ENCODE results near the gene OPHN1. TPM values are rescaled to one million over a fixed set of nuclear protein-coding genes. Genes with fewer than 3 reads are reported as not detected.
A peak's percentile ranks its signal among the peaks of the same experiment; 100 is the strongest.
"Not testable (repeated sequence)": the region's sequence is repeated elsewhere in the genome, so short reads cannot be mapped to it uniquely, and the experiment has no call there.

Gene OPHN1
- total RNA-seq, 1 experiment from 2014 or later, result 6.7 TPM

- Histone ChIP-seq H3K4me3 (no peak overlapping the region), H3K27ac (no peak overlapping the region), H3K4me1 (no peaks in the 10 kb centered on the region), H3K36me3 (no peaks in the 10 kb centered on the region), H3K9me3 (replicated peaks) (no peaks in the 10 kb centered on the region), H3K27me3 (no peaks in the 10 kb centered on the region)
- DNase-seq, result no peak
These were observed 159.4 kb downstream of the OPHN1 start for GRCh38 chrX:68273887-68274286.

DNA sequence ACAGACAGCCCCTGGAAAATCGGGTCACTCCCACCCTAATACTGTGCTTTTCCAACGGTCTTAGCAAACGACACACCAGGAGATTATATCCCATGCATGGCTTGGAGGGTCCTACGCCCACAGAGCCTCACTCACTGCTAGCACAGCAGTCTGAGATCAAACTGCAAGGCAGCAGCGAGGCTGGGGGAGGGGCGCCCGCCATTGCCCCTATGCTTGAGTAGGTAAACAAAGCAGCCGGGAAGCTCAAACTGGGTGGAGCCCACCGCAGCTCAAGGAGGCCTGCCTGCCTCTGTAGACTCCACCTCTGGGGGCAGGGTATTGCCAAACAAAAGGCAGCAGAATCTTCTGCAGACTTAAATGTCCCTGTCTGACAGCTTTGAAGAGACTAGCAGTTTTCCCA is 168.5 kb downstream of the OPHN1 start:
- not testable (repeated sequence) for H3K4me1 ChIP-seq; DNase-seq; H3K9me3 ChIP-seq (replicated peaks); H3K4me3 ChIP-seq; H3K36me3 ChIP-seq; H3K27ac ChIP-seq; H3K27me3 ChIP-seq

GRCh38 chrX:68261060-68261672 is 172.1 kb downstream of the OPHN1 start:
- H3K4me3 ChIP-seq, result no peak overlapping the region
- H3K9me3 ChIP-seq (replicated peaks), result no peaks in the 10 kb centered on the region
- H3K36me3 ChIP-seq, result no peaks in the 10 kb centered on the region
- no peaks in the 10 kb centered on the region for H3K27me3 ChIP-seq
- no peak overlapping the region for H3K27ac ChIP-seq
- peak; percentile 4 to 17 for DNase-seq
- no peaks in the 10 kb centered on the region for H3K4me1 ChIP-seq

GRCh38 chrX:68256990-68257389 is 176.3 kb downstream of the OPHN1 start:
- Histone ChIP-seq H3K27ac (no peak overlapping the region), H3K9me3 (replicated peaks) (no peaks in the 10 kb centered on the region), H3K36me3 (no peaks in the 10 kb centered on the region), H3K27me3 (no peaks in the 10 kb centered on the region), H3K4me1 (no peaks in the 10 kb centered on the region), H3K4me3 (no peak overlapping the region)
- no peak for DNase-seq

DNA sequence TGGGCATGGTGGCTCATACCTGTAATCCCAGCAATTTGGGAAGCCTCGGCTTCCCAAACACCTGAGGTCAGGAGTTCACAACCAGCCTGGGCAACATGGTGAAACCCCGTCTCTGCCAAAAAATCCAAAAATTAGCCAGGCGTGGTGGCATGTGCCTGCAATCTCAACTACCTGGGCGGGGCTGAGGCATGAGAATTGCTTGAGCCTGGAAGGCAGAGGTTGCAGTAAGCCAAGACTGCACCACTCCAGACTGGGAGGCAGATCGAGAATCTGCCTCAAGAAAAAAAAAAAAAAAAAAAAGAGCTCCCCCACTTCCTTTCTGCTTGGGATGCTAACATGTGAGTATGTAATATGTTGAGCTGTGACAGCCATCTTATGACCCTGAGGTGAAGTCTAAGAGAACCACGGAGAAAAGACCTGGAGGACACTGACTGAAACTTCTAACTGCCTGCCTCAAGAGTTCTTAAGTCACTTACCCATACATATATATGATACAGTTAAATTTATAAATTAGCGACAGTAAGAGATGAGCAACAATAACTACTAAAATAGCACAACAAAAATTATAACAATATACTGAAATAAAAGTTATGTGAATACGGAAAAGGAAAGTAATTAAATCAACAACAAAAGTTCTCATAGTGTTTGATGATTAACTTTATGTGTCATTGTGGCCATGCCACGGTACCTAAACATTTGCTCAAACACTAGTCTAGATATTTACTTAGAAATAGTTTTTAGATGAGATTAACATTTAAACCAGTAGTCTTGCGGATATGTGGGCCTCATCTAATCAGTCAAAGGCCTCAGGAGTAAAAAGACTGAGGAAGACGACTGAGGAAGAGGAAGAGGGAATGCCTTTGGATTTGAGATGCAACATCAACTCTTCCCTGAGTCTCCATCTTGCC is 178.3 kb downstream of the OPHN1 start:
- Histone ChIP-seq H3K36me3 (no peaks in the 10 kb centered on the region), H3K9me3 (replicated peaks) (no peaks in the 10 kb centered on the region), H3K4me3 (no peak overlapping the region), H3K27ac (no peak overlapping the region), H3K4me1 (no peaks in the 10 kb centered on the region), H3K27me3 (no peaks in the 10 kb centered on the region)
- no peak for DNase-seq

- Histone ChIP-seq H3K27me3 (no peaks in the 10 kb centered on the region), H3K4me3 (no peak overlapping the region), H3K4me1 (peaks cover 6% of the 10 kb centered on the region), H3K27ac (no peak overlapping the region), H3K36me3 (no peaks in the 10 kb centered on the region), H3K9me3 (replicated peaks) (no peaks in the 10 kb centered on the region)
- DNase-seq, result no peak
These were observed 180.6 kb downstream of the OPHN1 start for GRCh38 chrX:68252664-68253063.

DNA sequence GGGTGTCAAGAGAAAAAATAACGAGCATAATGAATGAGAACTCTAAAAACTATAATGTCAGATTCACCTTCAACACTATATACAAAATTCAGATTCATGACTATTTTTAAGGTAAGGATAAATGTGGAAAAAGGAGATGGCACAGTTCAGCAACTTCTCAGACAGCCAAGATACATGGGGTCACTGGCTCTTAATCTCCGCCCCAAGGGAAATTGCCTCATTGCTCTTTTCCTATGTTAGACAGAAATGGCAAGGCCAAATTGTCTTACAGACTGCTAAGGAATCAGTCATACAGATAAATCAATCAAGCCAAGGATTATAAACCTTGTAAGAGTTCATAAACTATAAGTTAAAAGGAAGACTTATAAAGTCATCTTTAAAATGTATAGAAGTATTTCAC is 183.4 kb downstream of the OPHN1 start:
- Histone ChIP-seq H3K27me3 (no peaks in the 10 kb centered on the region), H3K36me3 (no peaks in the 10 kb centered on the region), H3K4me1 (peaks cover 6% of the 10 kb centered on the region), H3K9me3 (replicated peaks) (no peaks in the 10 kb centered on the region), H3K27ac (no peak overlapping the region), H3K4me3 (no peak overlapping the region)
- no peak for DNase-seq

GRCh38 chrX:68249401-68249831 is 183.9 kb downstream of the OPHN1 start:
- peak; percentile 48 to 71 for DNase-seq
- Histone ChIP-seq H3K36me3 (no peaks in the 10 kb centered on the region), H3K4me1 (peaks cover 6% of the 10 kb centered on the region), H3K27me3 (no peaks in the 10 kb centered on the region), H3K27ac (no peak overlapping the region), H3K4me3 (no peak overlapping the region), H3K9me3 (replicated peaks) (no peaks in the 10 kb centered on the region)

- peaks cover 8% of the 10 kb centered on the region for H3K4me1 ChIP-seq
- no peaks in the 10 kb centered on the region for H3K9me3 ChIP-seq (replicated peaks)
- DNase-seq, result peak; percentile 19 to 33
- no peaks in the 10 kb centered on the region for H3K27me3 ChIP-seq
- no peak overlapping the region for H3K27ac ChIP-seq
- H3K4me3 ChIP-seq, result no peak overlapping the region
- no peaks in the 10 kb centered on the region for H3K36me3 ChIP-seq
These were observed 194.7 kb downstream of the OPHN1 start for GRCh38 chrX:68238568-68238967.

DNA sequence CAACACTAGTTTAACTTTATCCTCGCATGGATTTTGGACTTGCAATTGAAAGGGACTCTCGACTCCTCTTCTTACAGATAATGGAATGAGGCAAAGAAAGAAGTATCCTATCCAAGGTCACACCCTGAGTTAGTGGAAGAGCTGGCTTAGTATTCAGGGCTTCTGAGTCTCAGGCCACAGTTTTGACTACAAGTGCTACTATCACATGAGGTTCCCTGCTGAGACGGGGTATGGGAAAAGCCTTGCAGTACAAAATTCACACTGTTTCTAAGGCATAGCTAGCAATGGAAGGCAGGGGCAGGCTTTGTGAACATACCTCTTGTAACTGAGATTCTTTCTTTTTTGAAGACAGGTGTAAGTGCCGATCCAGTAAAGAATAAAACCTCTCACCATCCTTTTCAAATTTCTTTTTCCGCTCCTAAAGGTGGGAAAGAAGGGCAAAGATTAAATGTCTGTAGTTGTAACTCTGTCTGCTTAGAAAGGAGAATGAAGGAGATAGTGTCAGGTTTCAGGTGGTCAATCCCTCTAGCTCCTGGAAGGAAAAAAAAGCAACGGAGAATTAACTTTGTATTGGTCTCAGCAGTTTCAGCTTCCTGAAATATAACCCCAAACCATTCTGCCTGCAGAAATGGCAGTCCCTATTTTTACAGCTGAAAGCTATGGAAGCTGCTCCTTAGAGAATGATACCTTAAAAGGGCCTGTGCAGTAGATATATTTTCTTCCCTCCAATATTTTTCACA is 199.0 kb downstream of the OPHN1 start:
- H3K4me3 ChIP-seq, result no peak overlapping the region
- no peaks in the 10 kb centered on the region for H3K27me3 ChIP-seq
- no peak overlapping the region for H3K27ac ChIP-seq
- no peaks in the 10 kb centered on the region for H3K36me3 ChIP-seq
- H3K4me1 ChIP-seq, result peaks cover 8% of the 10 kb centered on the region
- DNase-seq, result peak in 1 of 2 experiments; percentile 51
- no peaks in the 10 kb centered on the region for H3K9me3 ChIP-seq (replicated peaks)

DNA sequence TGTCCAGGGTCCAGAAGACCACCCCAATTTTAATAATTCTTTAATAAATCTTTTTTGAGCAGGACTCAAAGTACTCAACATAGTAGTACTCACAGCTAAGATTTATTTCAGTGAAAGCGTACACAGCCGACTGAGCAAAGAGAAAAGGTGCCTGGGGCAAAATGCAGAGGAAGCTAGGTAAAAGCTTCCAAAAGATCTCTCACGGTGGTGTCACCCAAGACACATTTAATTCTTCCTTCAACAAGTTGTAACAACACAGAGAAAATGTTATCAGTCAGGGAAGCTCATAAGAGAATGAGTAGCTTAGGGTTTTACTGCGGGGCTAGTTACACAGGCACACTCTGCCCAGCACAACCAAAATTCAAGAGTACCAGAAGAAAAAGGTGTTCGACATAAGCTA is 201.1 kb downstream of the OPHN1 start:
- no peak overlapping the region for H3K4me3 ChIP-seq
- no peaks in the 10 kb centered on the region for H3K9me3 ChIP-seq (replicated peaks)
- no peaks in the 10 kb centered on the region for H3K27me3 ChIP-seq
- no peaks in the 10 kb centered on the region for H3K36me3 ChIP-seq
- DNase-seq, result no peak
- H3K27ac ChIP-seq, result no peak overlapping the region
- peaks cover 8% of the 10 kb centered on the region for H3K4me1 ChIP-seq

GRCh38 chrX:68209008-68209407 is 224.3 kb downstream of the OPHN1 start:
- H3K27ac ChIP-seq, result no peak overlapping the region
- H3K9me3 ChIP-seq (replicated peaks), result no peaks in the 10 kb centered on the region
- H3K4me3 ChIP-seq, result no peak overlapping the region
- H3K36me3 ChIP-seq, result no peaks in the 10 kb centered on the region
- no peak for DNase-seq
- H3K27me3 ChIP-seq, result no peaks in the 10 kb centered on the region
- H3K4me1 ChIP-seq, result no peaks in the 10 kb centered on the region

- no peaks in the 10 kb centered on the region for H3K9me3 ChIP-seq (replicated peaks)
- H3K36me3 ChIP-seq, result no peaks in the 10 kb centered on the region
- H3K27ac ChIP-seq, result no peak overlapping the region
- DNase-seq, result no peak
- H3K27me3 ChIP-seq, result no peaks in the 10 kb centered on the region
- no peak overlapping the region for H3K4me3 ChIP-seq
- peaks cover 3% of the 10 kb centered on the region; the same call in 1 of the 2 replicates for H3K4me1 ChIP-seq
These were observed 228.7 kb downstream of the OPHN1 start for GRCh38 chrX:68204521-68205038.

- no peaks in the 10 kb centered on the region for H3K27me3 ChIP-seq
- H3K9me3 ChIP-seq (replicated peaks), result no peaks in the 10 kb centered on the region
- no peak for DNase-seq
- no peaks in the 10 kb centered on the region for H3K36me3 ChIP-seq
- H3K4me3 ChIP-seq, result no peak overlapping the region
- H3K27ac ChIP-seq, result no peak overlapping the region
- H3K4me1 ChIP-seq, result peaks cover 8% of the 10 kb centered on the region
These were observed 229.6 kb downstream of the OPHN1 start for GRCh38 chrX:68203646-68204045.

DNA sequence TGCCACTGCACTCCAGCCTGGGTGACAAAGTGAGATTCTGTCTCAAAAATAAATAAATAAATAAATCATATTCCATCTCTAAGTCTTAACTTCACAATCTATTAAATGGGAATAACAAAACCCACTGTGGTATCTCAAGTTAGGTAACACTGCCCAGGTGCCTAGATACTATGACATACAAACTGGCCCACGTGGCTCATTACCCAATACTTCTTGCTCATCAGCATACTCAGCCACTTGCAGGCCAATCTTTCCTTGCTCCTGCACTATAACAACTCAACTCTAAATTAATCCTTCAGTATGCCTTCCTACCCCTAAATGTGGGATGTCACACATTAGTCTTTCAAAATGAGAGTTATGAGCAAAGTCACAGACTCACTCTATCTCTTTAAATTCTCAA is 230.1 kb downstream of the OPHN1 start:
- no peaks in the 10 kb centered on the region for H3K9me3 ChIP-seq (replicated peaks)
- H3K36me3 ChIP-seq, result no peaks in the 10 kb centered on the region
- H3K27me3 ChIP-seq, result no peaks in the 10 kb centered on the region
- H3K4me1 ChIP-seq, result peaks cover 8% of the 10 kb centered on the region
- DNase-seq, result no peak
- H3K27ac ChIP-seq, result no peak overlapping the region
- H3K4me3 ChIP-seq, result no peak overlapping the region

Measured in SJCRH30 (cell line).